Calu3 (cell line): ENCODE data around the gene ATP9A. TPM values are rescaled to one million over a fixed set of nuclear protein-coding genes. Genes with fewer than 3 reads are reported as not detected.

Source experiments
- BruUV-seq: library from RNA; stranded (reverse); fragments of 400-500 nt; replicated peaks from 2 replicates; lab custom pipeline; 2021; lab: Mats Ljungman, UMichigan
- CTCF ChIA-PET: fragments of 300-600 bp; sonication (Branson Sonifier 250); formaldehyde crosslinking; loops from one replicate; lab custom pipeline; 2022; ENCODE audit warnings: antibody characterized with exemption; lab: Charles Lee
- DNase-seq: peaks from one replicate; pipeline ENCODE4 v3.0.0; 2022
- H3K27ac Mint-ChIP-seq: one replicate; pipeline ENCODE4 v1.8.0; 2022; ENCODE audit warnings: mixed read lengths; ENCODE audit not compliant: unreplicated experiment
- H3K27me3 Mint-ChIP-seq: one replicate; pipeline ENCODE4 v1.8.0; 2022; ENCODE audit warnings: mixed read lengths; ENCODE audit not compliant: unreplicated experiment
- H3K36me3 Mint-ChIP-seq: one replicate; pipeline ENCODE4 v1.8.0; 2022; ENCODE audit warnings: mild to moderate bottlenecking, moderate library complexity, mixed read lengths; ENCODE audit not compliant: insufficient read depth, unreplicated experiment
- H3K4me1 Mint-ChIP-seq: one replicate; pipeline ENCODE4 v1.8.0; 2022; ENCODE audit warnings: mild to moderate bottlenecking, low read depth, mixed read lengths; ENCODE audit not compliant: unreplicated experiment
- H3K4me3 Mint-ChIP-seq: one replicate; pipeline ENCODE4 v1.8.0; 2022; ENCODE audit warnings: mild to moderate bottlenecking, low read depth, moderate library complexity, mixed read lengths; ENCODE audit not compliant: unreplicated experiment
- H3K9me3 Mint-ChIP-seq: one replicate; pipeline ENCODE4 v1.8.0; 2022; ENCODE audit warnings: low read depth, mixed read lengths; ENCODE audit not compliant: unreplicated experiment
- intact Hi-C: fragments of 100-400 bp; cut with micrococcal nuclease; formaldehyde crosslinking; loops from one replicate; pipeline ENCODE4 v1.10.0; 2022; ENCODE audit not compliant: unreplicated experiment
- total RNA-seq: library from RNA; stranded (reverse); gene quantifications from 2 replicates; pipeline ENCODE4 v1.2.3, GENCODE V29; 2022
- TF ChIP-seq, protein P1 (sequence below): fragments of 200-600 bp; IDR thresholded peaks from one replicate; pipeline ENCODE4 v1.8.0; 2022; ENCODE audit warnings: antibody characterized with exemption; ENCODE audit not compliant: unreplicated experiment

Gene ATP9A
- total RNA-seq, 1 experiment from 2014 or later, result 98.5 TPM

GRCh38 chr20:51563174-51563485 is 205.1 kb downstream of the ATP9A start:
- TF ChIP-seq, protein P1, sequence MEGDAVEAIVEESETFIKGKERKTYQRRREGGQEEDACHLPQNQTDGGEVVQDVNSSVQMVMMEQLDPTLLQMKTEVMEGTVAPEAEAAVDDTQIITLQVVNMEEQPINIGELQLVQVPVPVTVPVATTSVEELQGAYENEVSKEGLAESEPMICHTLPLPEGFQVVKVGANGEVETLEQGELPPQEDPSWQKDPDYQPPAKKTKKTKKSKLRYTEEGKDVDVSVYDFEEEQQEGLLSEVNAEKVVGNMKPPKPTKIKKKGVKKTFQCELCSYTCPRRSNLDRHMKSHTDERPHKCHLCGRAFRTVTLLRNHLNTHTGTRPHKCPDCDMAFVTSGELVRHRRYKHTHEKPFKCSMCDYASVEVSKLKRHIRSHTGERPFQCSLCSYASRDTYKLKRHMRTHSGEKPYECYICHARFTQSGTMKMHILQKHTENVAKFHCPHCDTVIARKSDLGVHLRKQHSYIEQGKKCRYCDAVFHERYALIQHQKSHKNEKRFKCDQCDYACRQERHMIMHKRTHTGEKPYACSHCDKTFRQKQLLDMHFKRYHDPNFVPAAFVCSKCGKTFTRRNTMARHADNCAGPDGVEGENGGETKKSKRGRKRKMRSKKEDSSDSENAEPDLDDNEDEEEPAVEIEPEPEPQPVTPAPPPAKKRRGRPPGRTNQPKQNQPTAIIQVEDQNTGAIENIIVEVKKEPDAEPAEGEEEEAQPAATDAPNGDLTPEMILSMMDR, result no peak
- Mint-ChIP-seq H3K9me3 (no peaks in the 10 kb centered on the region), H3K27me3 (peaks cover 63% of the 10 kb centered on the region), H3K27ac (peak overlapping the region; percentile 31), H3K4me1 (peaks cover 31% of the 10 kb centered on the region), H3K4me3 (peak overlapping the region; percentile 63), H3K36me3 (no peaks in the 10 kb centered on the region)
- CTCF ChIA-PET, result interaction anchor here (0.6 to 1.4 kb wide), 6 partner anchors 20 to 200 kb away, joined by 3 to 5 read pairs (median 3); partner anchors contain the start of gene NFATC2
- no TSS peak for BruUV-seq
- intact Hi-C loops, result no loop called here
- no peak for DNase-seq

DNA sequence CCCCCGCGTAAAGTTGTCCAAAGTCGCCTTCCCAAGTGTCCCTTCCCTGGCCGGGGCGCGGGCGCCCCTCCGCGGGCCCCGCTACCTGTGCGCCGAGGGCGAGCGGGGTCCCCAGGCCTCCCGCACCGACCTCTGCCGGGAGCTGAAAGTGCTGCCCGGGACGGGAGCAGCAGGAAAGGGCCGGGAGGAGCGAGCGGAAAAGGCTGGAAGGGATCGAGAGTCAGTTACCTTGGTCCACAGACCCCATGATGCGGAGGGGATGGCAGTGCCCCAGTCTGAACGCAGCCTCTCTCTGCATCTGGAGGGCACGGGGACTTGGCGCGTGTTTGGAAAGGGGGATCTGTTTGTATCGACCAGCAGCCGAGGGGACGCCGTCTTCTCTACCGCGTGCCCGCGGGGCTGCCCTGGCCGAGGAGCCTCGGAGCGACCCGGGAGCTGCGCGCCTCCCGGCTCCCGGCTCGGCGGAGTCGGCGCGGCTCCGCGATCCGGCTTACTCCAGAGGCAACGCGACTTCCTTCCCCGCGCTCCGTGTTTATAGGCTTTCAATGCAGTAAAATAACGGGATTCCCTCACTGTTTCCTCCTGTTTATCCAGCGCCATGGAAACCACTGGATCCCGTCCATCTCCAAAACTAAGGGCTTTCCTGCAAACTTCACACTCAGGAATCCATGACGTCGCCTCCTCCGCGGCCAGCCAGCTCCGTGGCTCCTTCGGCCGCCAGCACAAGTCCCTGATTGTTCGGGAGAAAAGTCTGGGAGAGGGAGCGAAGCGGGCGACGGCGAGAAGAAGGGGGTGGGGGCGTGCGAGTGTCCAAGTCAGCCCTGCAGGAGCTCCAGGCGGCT is 205.6 kb downstream of the ATP9A start:
- no TSS peak for BruUV-seq
- intact Hi-C loops, result no loop called here
- Mint-ChIP-seq H3K4me1 (peaks cover 31% of the 10 kb centered on the region), H3K4me3 (peak overlapping the region; percentile 63), H3K27ac (peak overlapping the region; percentile 31), H3K36me3 (no peaks in the 10 kb centered on the region), H3K27me3 (peaks cover 59% of the 10 kb centered on the region), H3K9me3 (no peaks in the 10 kb centered on the region)
- peak; percentile 50 for DNase-seq
- CTCF ChIA-PET, result interaction anchor here (0.5 to 1.4 kb wide), 7 partner anchors 20 to 1967 kb away, joined by 3 to 5 read pairs (median 4); partner anchors contain the start of gene NFATC2
- TF ChIP-seq, protein P1, result no peak

DNA sequence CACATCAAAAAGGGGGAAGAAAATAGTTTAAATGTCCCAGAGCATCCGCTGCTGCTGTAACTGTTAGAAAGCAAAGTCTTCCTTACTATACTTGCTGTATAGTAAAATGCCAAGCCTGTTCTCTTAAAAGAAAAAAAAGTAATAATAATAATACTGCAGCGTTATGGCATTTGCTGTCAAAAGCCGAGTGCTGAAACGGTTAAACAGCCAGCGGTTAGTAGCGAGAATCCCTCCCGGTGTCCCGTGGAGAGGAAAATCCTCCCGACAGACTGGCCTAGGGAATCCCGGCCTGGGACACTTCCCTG is 206.2 kb downstream of the ATP9A start:
- Mint-ChIP-seq H3K27ac (no peak overlapping the region), H3K36me3 (no peaks in the 10 kb centered on the region), H3K4me3 (peak overlapping the region; percentile 63), H3K4me1 (peaks cover 31% of the 10 kb centered on the region), H3K9me3 (no peaks in the 10 kb centered on the region), H3K27me3 (peaks cover 61% of the 10 kb centered on the region)
- BruUV-seq, result no TSS peak
- CTCF ChIA-PET, result interaction anchor here (0.6 to 1.3 kb wide), 3 partner anchors 19 to 674 kb away, joined by 3 to 5 read pairs (median 3); partner anchors contain the start of gene NFATC2
- no peak for DNase-seq
- intact Hi-C loops, result no loop called here
- TF ChIP-seq, protein P1, result no peak

DNA sequence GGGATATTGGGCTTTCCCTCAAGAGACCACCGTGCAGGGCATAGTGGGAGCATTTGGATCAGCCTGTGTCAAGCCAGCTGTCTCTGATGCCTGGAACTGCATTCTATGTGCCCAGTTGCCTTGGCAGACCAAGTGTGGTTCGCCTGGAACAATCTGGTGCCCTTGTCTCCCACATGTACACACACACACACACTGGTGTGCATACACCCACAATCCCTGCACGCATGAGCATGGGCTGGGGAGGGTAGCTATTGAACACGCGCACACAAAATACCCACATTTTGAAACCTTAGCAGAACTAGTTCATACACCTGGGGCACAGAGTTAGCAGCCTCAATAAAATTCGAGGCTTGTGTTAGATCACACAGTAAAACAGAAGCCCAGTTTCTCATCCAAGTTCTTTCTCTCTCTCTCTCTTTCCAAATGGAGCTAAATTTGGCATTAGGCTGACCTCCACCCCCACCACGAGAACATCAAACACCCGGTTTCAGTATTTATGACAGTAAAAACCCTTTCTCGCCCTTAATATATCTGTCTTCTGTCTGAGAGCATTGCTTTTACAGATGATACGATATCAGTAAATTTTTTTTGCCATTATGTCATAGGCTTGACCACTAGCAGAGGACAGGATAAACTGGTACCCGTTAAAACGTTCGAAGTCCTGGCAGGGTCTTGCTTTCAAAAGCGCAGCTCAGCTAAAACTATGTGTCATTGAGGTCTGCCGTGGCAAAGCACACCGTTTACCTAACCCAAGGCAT is 207.5 kb downstream of the ATP9A start:
- no peak overlapping the region for H3K27ac Mint-ChIP-seq
- TF ChIP-seq, protein P1, result no peak
- H3K27me3 Mint-ChIP-seq, result peaks cover 74% of the 10 kb centered on the region
- CTCF ChIA-PET, result interaction anchor here (0.6 kb wide), 1 partner anchor 11 kb away, joined by 3 read pairs; no protein-coding TSS in a partner anchor
- intact Hi-C loops, result no loop called here
- peaks cover 31% of the 10 kb centered on the region for H3K4me1 Mint-ChIP-seq
- DNase-seq, result no peak
- no TSS peak for BruUV-seq
- no peaks in the 10 kb centered on the region for H3K36me3 Mint-ChIP-seq
- H3K4me3 Mint-ChIP-seq, result no peak overlapping the region
- H3K9me3 Mint-ChIP-seq, result no peaks in the 10 kb centered on the region
